Rectal smooth muscle tissue (tissue), 1 donor: ENCODE measurements around the gene PAX3.

Experiments used
- H3K27ac ChIP-seq: one replicate; pipeline ENCODE4 v1.7.0; 2013; ENCODE audit warnings: low read depth, low read length, inconsistent platforms
- H3K27me3 ChIP-seq: one replicate; pipeline ENCODE4 v1.7.0; 2013; ENCODE audit warnings: low read length; ENCODE audit not compliant: control insufficient read depth, insufficient read depth
- H3K36me3 ChIP-seq: one replicate; pipeline ENCODE4 v1.7.0; 2013; ENCODE audit warnings: low read length; ENCODE audit not compliant: control insufficient read depth, insufficient read depth
- H3K4me1 ChIP-seq: one replicate; pipeline ENCODE4 v1.7.0; 2013; ENCODE audit warnings: low read length; ENCODE audit not compliant: control insufficient read depth, insufficient read depth
- H3K4me3 ChIP-seq: one replicate; pipeline ENCODE4 v1.7.0; 2013; ENCODE audit warnings: low read length
- H3K9ac ChIP-seq: one replicate; pipeline ENCODE4 v1.7.0; 2013; ENCODE audit warnings: low read length

Gene PAX3

GRCh38 chr2:222196159-222196558 lies 102.6 kb downstream of the PAX3 start:
- Histone ChIP-seq H3K4me1 (no peaks in the 10 kb centered on the region), H3K27ac (no peak overlapping the region), H3K9ac (no peak overlapping the region), H3K4me3 (no peak overlapping the region), H3K36me3 (no peaks in the 10 kb centered on the region), H3K27me3 (no peaks in the 10 kb centered on the region)

GRCh38 chr2:222194669-222195068 lies 104.1 kb downstream of the PAX3 start:
- no peaks in the 10 kb centered on the region for H3K36me3 ChIP-seq
- H3K27ac ChIP-seq = no peak overlapping the region
- H3K9ac ChIP-seq = no peak overlapping the region
- no peaks in the 10 kb centered on the region for H3K4me1 ChIP-seq
- no peak overlapping the region for H3K4me3 ChIP-seq
- no peaks in the 10 kb centered on the region for H3K27me3 ChIP-seq

- no peak overlapping the region for H3K4me3 ChIP-seq
- H3K4me1 ChIP-seq = no peaks in the 10 kb centered on the region
- H3K9ac ChIP-seq = no peak overlapping the region
- no peak overlapping the region for H3K27ac ChIP-seq
- no peaks in the 10 kb centered on the region for H3K27me3 ChIP-seq
- H3K36me3 ChIP-seq = no peaks in the 10 kb centered on the region
These were observed 105.3 kb downstream of the PAX3 start for GRCh38 chr2:222193328-222193983.

DNA sequence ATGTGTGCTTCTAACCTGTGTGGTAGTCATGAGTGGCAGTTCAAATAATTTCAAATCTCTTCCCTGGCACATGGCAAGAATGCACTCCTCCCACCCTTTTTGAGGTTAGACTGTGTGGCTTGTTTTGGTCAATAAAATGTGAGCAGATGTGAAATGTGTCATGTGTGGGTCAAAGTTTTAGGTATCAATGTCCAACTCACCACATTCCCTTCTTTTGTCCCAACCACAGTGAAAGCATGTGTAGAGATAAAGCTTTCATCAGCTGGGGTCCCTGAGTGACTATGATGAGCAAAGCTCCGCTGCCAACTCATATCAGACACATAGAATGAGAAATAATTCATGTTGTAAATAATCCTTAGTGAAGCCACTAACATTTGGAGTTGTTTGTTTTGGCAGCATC lies 118.2 kb downstream of the PAX3 start:
- H3K36me3 ChIP-seq = no peaks in the 10 kb centered on the region
- no peak overlapping the region for H3K9ac ChIP-seq
- H3K27me3 ChIP-seq = no peaks in the 10 kb centered on the region

GRCh38 chr2:222179592-222179991 lies 119.2 kb downstream of the PAX3 start:
- Histone ChIP-seq H3K27me3 (no peaks in the 10 kb centered on the region), H3K27ac (no peak overlapping the region), H3K9ac (no peak overlapping the region), H3K4me3 (no peak overlapping the region), H3K36me3 (no peaks in the 10 kb centered on the region), H3K4me1 (no peaks in the 10 kb centered on the region)

More for the DNA sequence above, 118.2 kb downstream of the PAX3 start:
- Histone ChIP-seq H3K4me3 (no peak overlapping the region), H3K4me1 (no peaks in the 10 kb centered on the region), H3K27ac (no peak overlapping the region)

GRCh38 chr2:222178450-222178849 lies 120.3 kb downstream of the PAX3 start:
- Histone ChIP-seq H3K36me3 (no peaks in the 10 kb centered on the region), H3K27me3 (no peaks in the 10 kb centered on the region), H3K27ac (no peak overlapping the region), H3K9ac (no peak overlapping the region), H3K4me3 (no peak overlapping the region), H3K4me1 (no peaks in the 10 kb centered on the region)

- Histone ChIP-seq H3K9ac (no peak overlapping the region), H3K27ac (no peak overlapping the region), H3K27me3 (no peaks in the 10 kb centered on the region), H3K36me3 (no peaks in the 10 kb centered on the region), H3K4me3 (no peak overlapping the region), H3K4me1 (no peaks in the 10 kb centered on the region)
These were observed 121.9 kb downstream of the PAX3 start for GRCh38 chr2:222176890-222177289.

DNA sequence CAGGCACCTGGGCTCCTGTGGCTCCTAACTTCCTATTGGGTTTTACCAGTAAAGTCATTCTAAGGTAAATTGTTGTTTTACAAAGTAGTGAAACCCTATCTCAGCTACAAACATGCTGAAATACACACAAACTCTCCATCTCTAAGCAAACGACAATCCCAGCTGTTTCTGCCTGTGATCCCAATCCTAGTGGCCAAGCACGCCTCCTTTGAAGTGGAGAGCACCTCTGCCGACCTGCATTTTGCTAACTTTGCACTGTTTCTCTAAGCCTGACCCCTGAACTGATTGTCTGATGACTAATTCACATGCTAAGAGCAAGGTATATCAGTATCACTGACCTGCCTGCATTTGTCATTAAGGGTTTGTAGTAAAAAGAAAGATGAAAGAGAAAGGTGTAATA lies 124.3 kb downstream of the PAX3 start:
- Histone ChIP-seq H3K4me3 (no peak overlapping the region), H3K27ac (no peak overlapping the region), H3K4me1 (no peaks in the 10 kb centered on the region), H3K36me3 (no peaks in the 10 kb centered on the region), H3K27me3 (no peaks in the 10 kb centered on the region), H3K9ac (no peak overlapping the region)

GRCh38 chr2:222169346-222169745 lies 129.5 kb downstream of the PAX3 start:
- Histone ChIP-seq H3K4me1 (no peaks in the 10 kb centered on the region), H3K36me3 (no peaks in the 10 kb centered on the region), H3K27ac (no peak overlapping the region), H3K27me3 (no peaks in the 10 kb centered on the region), H3K4me3 (no peak overlapping the region), H3K9ac (no peak overlapping the region)

GRCh38 chr2:222167762-222168161 lies 131.0 kb downstream of the PAX3 start:
- H3K4me3 ChIP-seq = no peak overlapping the region
- no peak overlapping the region for H3K27ac ChIP-seq
- no peaks in the 10 kb centered on the region for H3K27me3 ChIP-seq
- H3K4me1 ChIP-seq = no peaks in the 10 kb centered on the region
- no peaks in the 10 kb centered on the region for H3K36me3 ChIP-seq
- no peak overlapping the region for H3K9ac ChIP-seq

DNA sequence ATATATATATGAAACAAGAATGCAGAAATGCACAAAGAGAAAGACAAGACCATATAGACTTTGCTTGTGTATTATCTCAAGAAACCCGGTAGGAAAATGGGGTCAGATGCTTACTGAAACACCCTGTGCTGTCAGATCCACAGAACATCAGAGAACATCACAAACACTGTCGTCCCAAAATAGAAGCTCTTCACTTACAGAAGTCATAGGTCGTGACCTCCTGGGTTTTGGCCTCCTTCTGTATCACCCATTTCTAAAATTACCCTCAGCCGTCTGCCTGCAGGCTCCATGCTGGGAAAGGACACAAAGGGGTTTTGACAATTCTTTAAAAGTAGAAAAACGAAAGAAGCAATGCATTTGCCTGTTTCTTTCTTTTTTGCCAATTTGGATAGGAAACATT lies 137.9 kb downstream of the PAX3 start:
- H3K27me3 ChIP-seq = no peaks in the 10 kb centered on the region
- no peak overlapping the region for H3K9ac ChIP-seq
- H3K27ac ChIP-seq = no peak overlapping the region
- no peak overlapping the region for H3K4me3 ChIP-seq
- no peaks in the 10 kb centered on the region for H3K4me1 ChIP-seq
- no peaks in the 10 kb centered on the region for H3K36me3 ChIP-seq

DNA sequence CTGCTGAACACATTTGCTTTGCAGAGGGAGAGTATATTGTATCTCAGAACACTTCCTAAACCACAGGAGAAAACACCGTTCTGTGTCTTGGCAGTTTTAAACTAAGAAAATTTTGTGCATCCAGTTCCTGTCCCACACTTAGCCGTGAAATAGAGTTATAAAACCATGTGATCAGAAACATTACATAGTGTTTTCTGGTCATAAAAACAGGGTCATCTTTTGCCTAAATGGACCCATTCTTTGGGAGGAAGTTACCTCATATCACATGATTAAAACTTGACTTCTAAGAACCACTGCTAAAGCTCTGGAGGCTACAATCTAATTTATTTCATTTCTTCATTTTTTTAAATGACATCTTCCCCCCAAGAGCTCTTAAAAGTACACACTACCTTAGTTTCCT lies 138.7 kb downstream of the PAX3 start:
- H3K36me3 ChIP-seq = no peaks in the 10 kb centered on the region
- H3K27ac ChIP-seq = no peak overlapping the region
- H3K4me3 ChIP-seq = no peak overlapping the region
- no peaks in the 10 kb centered on the region for H3K27me3 ChIP-seq
- H3K4me1 ChIP-seq = no peaks in the 10 kb centered on the region
- H3K9ac ChIP-seq = no peak overlapping the region

- no peak overlapping the region for H3K27ac ChIP-seq
- H3K4me3 ChIP-seq = no peak overlapping the region
- no peaks in the 10 kb centered on the region for H3K27me3 ChIP-seq
- no peak overlapping the region for H3K9ac ChIP-seq
- H3K4me1 ChIP-seq = no peaks in the 10 kb centered on the region
- H3K36me3 ChIP-seq = no peaks in the 10 kb centered on the region
These were observed 139.6 kb downstream of the PAX3 start for GRCh38 chr2:222159221-222159620.
